Measurements from ENCODE around the gene XXYLT1.

The XXYLT1 gene

DNA sequence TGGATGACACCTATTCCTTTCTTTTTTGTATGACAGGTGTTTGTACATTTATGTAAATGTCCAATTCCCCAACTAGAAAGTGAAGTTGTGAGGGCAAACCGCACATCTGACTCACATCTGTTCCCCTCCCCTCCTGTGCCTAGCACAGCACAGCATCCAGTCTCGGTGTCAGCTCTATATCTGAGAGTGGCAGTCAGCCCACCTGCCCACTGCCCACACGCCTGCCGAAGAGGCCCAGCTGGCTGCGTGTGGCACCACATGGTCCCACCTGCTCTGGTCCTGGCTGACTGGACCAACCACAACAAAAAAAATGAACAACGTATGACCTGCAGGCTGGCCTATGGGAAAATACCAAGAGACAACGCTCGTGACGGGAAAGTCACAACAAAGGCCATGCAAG is 62.8 kb downstream of the XXYLT1 start:
- H3K4me2 ChIP-seq (ENCODE audit: low read length, poor library complexity, severe bottlenecking), result no peak overlapping the region
- peaks cover 0 to 5% of the 10 kb centered on the region in 2 experiments for H3K36me3 ChIP-seq (ENCODE audit: control insufficient read depth in 1 of 2, insufficient read depth in 2 of 2, low read depth in 1 of 2, low read length in 2 of 2)
- no peak overlapping the region for H2BK15ac ChIP-seq (ENCODE audit: low read depth, poor library complexity, severe bottlenecking)
- peak overlapping the region in 1 of 2 experiments; percentile 61 for H3K4me3 ChIP-seq (ENCODE audit: insufficient read depth in 1 of 2, low read depth in 1 of 2, low read length in 2 of 2)
- H4K91ac ChIP-seq (ENCODE audit: low read length), result peak overlapping the region; percentile 84
- no peak overlapping the region for H2AK5ac ChIP-seq (ENCODE audit: low read length, severe bottlenecking)
- peak overlapping the region; percentile 92 for H3K9ac ChIP-seq (ENCODE audit: low read length)
- no peak overlapping the region for H2BK120ac ChIP-seq (ENCODE audit: low read depth, low read length)
- no peaks in the 10 kb centered on the region for H3K27me3 ChIP-seq (ENCODE audit: control insufficient read depth in 1 of 2, insufficient read depth in 1 of 2, low read length in 2 of 2)
- WGBS, result 84% methylated on average over 9 of the region's 9 CpGs
- H3K79me1 ChIP-seq (replicated peaks; ENCODE audit: low read length, poor library complexity, severe bottlenecking), result peaks cover 35% of the 10 kb centered on the region
- H4K8ac ChIP-seq (ENCODE audit: low read length), result peak overlapping the region; percentile 59
- no peak overlapping the region for H2AFZ ChIP-seq (ENCODE audit: low read depth, low read length)
- H3K14ac ChIP-seq (ENCODE audit: low read length in 2 of 2), result no peak overlapping the region
- no peak overlapping the region for H3K23ac ChIP-seq (ENCODE audit: low read length in 2 of 2)
- no peak overlapping the region for H3K27ac ChIP-seq (ENCODE audit: low read length, poor library complexity, severe bottlenecking)
- peak overlapping the region; percentile 10 to 30 for H3K4ac ChIP-seq (ENCODE audit: low read depth in 1 of 2, low read length in 2 of 2)
- H3K18ac ChIP-seq (ENCODE audit: low read depth in 1 of 2, low read length in 2 of 2), result peak overlapping the region; percentile 24 to 52
- no peak for DNase-seq
- peaks cover 24% of the 10 kb centered on the region for H3K4me1 ChIP-seq (ENCODE audit: control insufficient read depth, insufficient read depth, low read depth, low read length)
- peak overlapping the region; percentile 69 to 70 for H2BK12ac ChIP-seq (ENCODE audit: low read length in 2 of 2)
- H3K9me3 ChIP-seq (ENCODE audit: control insufficient read depth, low read length), result no peaks in the 10 kb centered on the region
- no peak overlapping the region for H2BK5ac ChIP-seq (ENCODE audit: low read depth, low read length, poor library complexity, severe bottlenecking)

DNA sequence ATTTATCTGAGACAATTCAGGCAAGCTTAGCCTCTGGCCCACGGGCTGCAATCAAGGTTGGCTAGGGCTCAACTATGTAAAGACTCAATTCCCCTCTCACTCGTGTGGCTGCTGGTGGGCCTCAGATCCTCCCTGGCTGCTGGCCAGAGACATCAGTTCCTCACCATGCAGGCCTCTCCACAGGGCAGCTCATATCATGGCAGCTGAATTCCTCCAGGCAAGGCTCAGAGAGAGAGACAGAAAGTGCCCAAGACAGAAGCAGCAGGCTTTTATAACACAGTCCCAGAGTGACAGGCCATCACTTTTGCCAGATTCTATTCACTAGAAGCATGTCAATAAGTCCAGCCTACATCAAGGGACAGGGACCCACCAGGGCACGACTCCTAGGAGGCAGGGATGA is 63.2 kb downstream of the XXYLT1 start:
- 70% methylated on average over 3 of the region's 3 CpGs for WGBS

DNA sequence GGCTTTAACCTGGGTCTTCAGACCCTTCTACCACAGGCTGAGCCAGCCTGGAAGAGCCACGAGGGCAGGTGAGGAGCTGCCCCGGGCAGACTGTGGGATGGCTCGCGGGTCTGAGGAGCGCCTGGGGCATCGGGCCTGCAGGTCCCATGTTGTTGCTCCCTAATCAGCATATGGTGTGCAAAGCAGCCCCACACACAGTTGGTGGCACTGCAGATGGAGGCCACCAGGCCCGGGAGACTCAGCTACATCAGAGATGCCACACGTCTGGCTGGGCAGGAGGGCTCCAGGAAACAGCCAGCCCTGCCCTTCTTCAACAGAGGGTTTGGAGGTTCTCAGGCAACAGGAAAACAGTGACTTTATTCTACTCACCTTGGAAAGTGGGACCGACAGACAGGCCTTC is 63.9 kb downstream of the XXYLT1 start:
- Histone ChIP-seq H3K36me3 (ENCODE audit: control insufficient read depth in 1 of 2, insufficient read depth in 2 of 2, low read depth in 1 of 2, low read length in 2 of 2) (peaks cover 0 to 5% of the 10 kb centered on the region in 2 experiments), H4K91ac (ENCODE audit: low read length) (peak overlapping the region; percentile 16), H3K23ac (ENCODE audit: low read length in 2 of 2) (no peak overlapping the region), H2BK12ac (ENCODE audit: low read length in 2 of 2) (peak overlapping the region in 1 of 2 experiments; percentile 32), H2BK15ac (ENCODE audit: low read depth, poor library complexity, severe bottlenecking) (no peak overlapping the region), H3K14ac (ENCODE audit: low read length in 2 of 2) (no peak overlapping the region), H2AK5ac (ENCODE audit: low read length, severe bottlenecking) (no peak overlapping the region), H3K4me2 (ENCODE audit: low read length, poor library complexity, severe bottlenecking) (no peak overlapping the region), H3K27me3 (ENCODE audit: control insufficient read depth in 1 of 2, insufficient read depth in 1 of 2, low read length in 2 of 2) (no peaks in the 10 kb centered on the region), H3K4me3 (ENCODE audit: insufficient read depth in 1 of 2, low read depth in 1 of 2, low read length in 2 of 2) (no peak overlapping the region), H3K27ac (ENCODE audit: low read length, poor library complexity, severe bottlenecking) (no peak overlapping the region), H4K8ac (ENCODE audit: low read length) (no peak overlapping the region), H3K9ac (ENCODE audit: low read length) (peak overlapping the region; percentile 92), H2BK120ac (ENCODE audit: low read depth, low read length) (peak overlapping the region; percentile 2), H3K9me3 (ENCODE audit: control insufficient read depth, low read length) (no peaks in the 10 kb centered on the region), H3K18ac (ENCODE audit: low read depth in 1 of 2, low read length in 2 of 2) (peak overlapping the region in 1 of 2 experiments; percentile 22), H2BK5ac (ENCODE audit: low read depth, low read length, poor library complexity, severe bottlenecking) (no peak overlapping the region), H2AFZ (ENCODE audit: low read depth, low read length) (no peak overlapping the region), H3K79me1 (replicated peaks; ENCODE audit: low read length, poor library complexity, severe bottlenecking) (peaks cover 31% of the 10 kb centered on the region), H3K4ac (ENCODE audit: low read depth in 1 of 2, low read length in 2 of 2) (no peak overlapping the region), H3K4me1 (ENCODE audit: control insufficient read depth, insufficient read depth, low read depth, low read length) (peaks cover 24% of the 10 kb centered on the region)
- DNase-seq, result no peak
- WGBS, result 97% methylated on average over 9 of the region's 9 CpGs

More for the DNA sequence above, 63.2 kb downstream of the XXYLT1 start:
- Histone ChIP-seq H3K4me2 (ENCODE audit: low read length, poor library complexity, severe bottlenecking) (no peak overlapping the region), H2BK5ac (ENCODE audit: low read depth, low read length, poor library complexity, severe bottlenecking) (no peak overlapping the region), H3K27ac (ENCODE audit: low read length, poor library complexity, severe bottlenecking) (no peak overlapping the region), H3K79me1 (replicated peaks; ENCODE audit: low read length, poor library complexity, severe bottlenecking) (peaks cover 34% of the 10 kb centered on the region), H4K91ac (ENCODE audit: low read length) (peak overlapping the region; percentile 83), H4K8ac (ENCODE audit: low read length) (no peak overlapping the region), H3K27me3 (ENCODE audit: control insufficient read depth in 1 of 2, insufficient read depth in 1 of 2, low read length in 2 of 2) (no peaks in the 10 kb centered on the region), H3K23ac (ENCODE audit: low read length in 2 of 2) (no peak overlapping the region), H3K18ac (ENCODE audit: low read depth in 1 of 2, low read length in 2 of 2) (peak overlapping the region in 1 of 2 experiments; percentile 5), H2BK12ac (ENCODE audit: low read length in 2 of 2) (peak overlapping the region; percentile 59 to 70), H3K9me3 (ENCODE audit: control insufficient read depth, low read length) (no peaks in the 10 kb centered on the region), H3K4ac (ENCODE audit: low read depth in 1 of 2, low read length in 2 of 2) (peak overlapping the region in 1 of 2 experiments; percentile 10), H3K9ac (ENCODE audit: low read length) (peak overlapping the region; percentile 92), H3K4me3 (ENCODE audit: insufficient read depth in 1 of 2, low read depth in 1 of 2, low read length in 2 of 2) (peak overlapping the region in 1 of 2 experiments; percentile 61), H3K36me3 (ENCODE audit: control insufficient read depth in 1 of 2, insufficient read depth in 2 of 2, low read depth in 1 of 2, low read length in 2 of 2) (peaks cover 0 to 5% of the 10 kb centered on the region in 2 experiments), H2BK15ac (ENCODE audit: low read depth, poor library complexity, severe bottlenecking) (no peak overlapping the region), H3K14ac (ENCODE audit: low read length in 2 of 2) (no peak overlapping the region), H2AFZ (ENCODE audit: low read depth, low read length) (no peak overlapping the region), H2AK5ac (ENCODE audit: low read length, severe bottlenecking) (no peak overlapping the region), H3K4me1 (ENCODE audit: control insufficient read depth, insufficient read depth, low read depth, low read length) (peaks cover 24% of the 10 kb centered on the region), H2BK120ac (ENCODE audit: low read depth, low read length) (no peak overlapping the region)
- no peak for DNase-seq

DNA sequence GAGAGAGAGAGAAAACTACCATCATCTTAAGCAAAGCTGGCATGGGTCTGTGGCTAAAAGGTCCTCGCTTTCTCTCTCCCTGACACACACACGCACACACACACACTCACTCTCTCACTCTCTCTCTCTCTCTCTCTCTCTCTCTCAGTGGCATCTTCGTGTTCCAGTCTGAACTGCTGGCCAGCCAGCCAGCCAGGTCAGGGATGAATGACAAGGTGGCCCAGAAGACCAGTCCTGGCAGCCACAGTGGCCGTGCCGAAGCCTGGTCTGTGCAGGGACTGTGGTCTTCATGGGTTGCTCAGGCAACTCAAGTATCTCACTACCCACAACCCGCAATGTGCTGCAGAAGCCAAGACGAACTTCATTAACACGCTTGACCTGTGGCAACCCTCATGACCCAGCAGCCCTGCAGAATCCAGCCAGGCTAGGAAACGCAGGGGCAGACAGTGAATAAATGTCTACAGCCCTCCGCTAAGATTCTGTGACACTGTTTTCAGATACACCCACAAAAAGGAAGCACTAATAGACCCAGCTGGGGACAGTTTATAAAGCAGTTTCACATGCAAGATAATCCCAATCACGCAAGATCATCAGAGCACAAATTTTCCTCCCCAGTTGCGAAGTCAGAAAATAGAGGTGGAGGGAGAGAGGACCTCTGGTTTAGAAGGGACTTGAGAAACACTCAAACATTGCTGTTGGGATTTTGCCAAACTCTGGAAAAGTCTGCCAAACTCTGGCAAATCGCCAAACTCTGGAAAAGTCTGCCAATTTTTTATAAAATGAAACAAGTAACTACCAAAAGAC is 66.4 kb downstream of the XXYLT1 start:
- WGBS, result 38% methylated on average over 13 of the region's 13 CpGs

More for the DNA sequence above, 66.4 kb downstream of the XXYLT1 start:
- Histone ChIP-seq H4K8ac (ENCODE audit: low read length) (peak overlapping the region; percentile 5), H3K9me3 (ENCODE audit: control insufficient read depth, low read length) (no peaks in the 10 kb centered on the region), H3K9ac (ENCODE audit: low read length) (peak overlapping the region; percentile 55), H2AFZ (ENCODE audit: low read depth, low read length) (no peak overlapping the region), H2BK120ac (ENCODE audit: low read depth, low read length) (no peak overlapping the region), H3K4ac (ENCODE audit: low read depth in 1 of 2, low read length in 2 of 2) (peak overlapping the region in 1 of 2 experiments; percentile 45), H2AK5ac (ENCODE audit: low read length, severe bottlenecking) (peak overlapping the region; percentile 96), H3K36me3 (ENCODE audit: control insufficient read depth in 1 of 2, insufficient read depth in 2 of 2, low read depth in 1 of 2, low read length in 2 of 2) (peaks cover 0 to 11% of the 10 kb centered on the region in 2 experiments), H3K79me1 (replicated peaks; ENCODE audit: low read length, poor library complexity, severe bottlenecking) (peaks cover 43% of the 10 kb centered on the region), H3K4me1 (ENCODE audit: control insufficient read depth, insufficient read depth, low read depth, low read length) (peaks cover 20% of the 10 kb centered on the region), H3K27ac (ENCODE audit: low read length, poor library complexity, severe bottlenecking) (peak overlapping the region; percentile 58), H3K4me3 (ENCODE audit: insufficient read depth in 1 of 2, low read depth in 1 of 2, low read length in 2 of 2) (peak overlapping the region in 1 of 2 experiments; percentile 25), H4K91ac (ENCODE audit: low read length) (peak overlapping the region; percentile 40), H3K4me2 (ENCODE audit: low read length, poor library complexity, severe bottlenecking) (no peak overlapping the region), H3K18ac (ENCODE audit: low read depth in 1 of 2, low read length in 2 of 2) (peak overlapping the region; percentile 15 to 84), H2BK5ac (ENCODE audit: low read depth, low read length, poor library complexity, severe bottlenecking) (no peak overlapping the region), H3K14ac (ENCODE audit: low read length in 2 of 2) (peak overlapping the region in 1 of 2 experiments; percentile 53), H3K27me3 (ENCODE audit: control insufficient read depth in 1 of 2, insufficient read depth in 1 of 2, low read length in 2 of 2) (no peaks in the 10 kb centered on the region), H3K23ac (ENCODE audit: low read length in 2 of 2) (no peak overlapping the region), H2BK12ac (ENCODE audit: low read length in 2 of 2) (peak overlapping the region; percentile 2 to 97), H2BK15ac (ENCODE audit: low read depth, poor library complexity, severe bottlenecking) (peak overlapping the region; percentile 67)
- peak; percentile 92 for DNase-seq
